Measurements from ENCODE around the gene NEK3. TPM values are rescaled to one million over a fixed set of nuclear protein-coding genes. Genes with fewer than 3 reads are reported as not detected.
"Not testable (repeated sequence)": the region's sequence is repeated elsewhere in the genome, so short reads cannot be mapped to it uniquely, and the experiment has no call there.

The NEK3 gene, protein sequence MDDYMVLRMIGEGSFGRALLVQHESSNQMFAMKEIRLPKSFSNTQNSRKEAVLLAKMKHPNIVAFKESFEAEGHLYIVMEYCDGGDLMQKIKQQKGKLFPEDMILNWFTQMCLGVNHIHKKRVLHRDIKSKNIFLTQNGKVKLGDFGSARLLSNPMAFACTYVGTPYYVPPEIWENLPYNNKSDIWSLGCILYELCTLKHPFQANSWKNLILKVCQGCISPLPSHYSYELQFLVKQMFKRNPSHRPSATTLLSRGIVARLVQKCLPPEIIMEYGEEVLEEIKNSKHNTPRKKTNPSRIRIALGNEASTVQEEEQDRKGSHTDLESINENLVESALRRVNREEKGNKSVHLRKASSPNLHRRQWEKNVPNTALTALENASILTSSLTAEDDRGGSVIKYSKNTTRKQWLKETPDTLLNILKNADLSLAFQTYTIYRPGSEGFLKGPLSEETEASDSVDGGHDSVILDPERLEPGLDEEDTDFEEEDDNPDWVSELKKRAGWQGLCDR
- total RNA-seq (2014; rRNA removed; shearing (Covaris generic)) (18.2 and 28.4 TPM in 2 replicates), total RNA-seq (2022) (32.2 and 37.0 TPM in 2 replicates), Bru-seq, nascent RNA (percentile 77 among the genes with signal in this experiment), BruChase-seq, experiment 1, labeled RNA remaining after a 6-hour chase (percentile 68 among the genes with signal in this experiment), BruChase-seq, experiment 2, labeled RNA remaining after a 2-hour chase (percentile 75 among the genes with signal in this experiment)
- long read RNA-seq, transcript NEK3-205 (16 exons, 2,396 nt): major isoform, 17 of 61 reads
- long read RNA-seq, partial matches to known transcripts: 8 of 61 reads
- long read RNA-seq, other reads (novel, unspliced or antisense): 32 of 61 reads

DNA sequence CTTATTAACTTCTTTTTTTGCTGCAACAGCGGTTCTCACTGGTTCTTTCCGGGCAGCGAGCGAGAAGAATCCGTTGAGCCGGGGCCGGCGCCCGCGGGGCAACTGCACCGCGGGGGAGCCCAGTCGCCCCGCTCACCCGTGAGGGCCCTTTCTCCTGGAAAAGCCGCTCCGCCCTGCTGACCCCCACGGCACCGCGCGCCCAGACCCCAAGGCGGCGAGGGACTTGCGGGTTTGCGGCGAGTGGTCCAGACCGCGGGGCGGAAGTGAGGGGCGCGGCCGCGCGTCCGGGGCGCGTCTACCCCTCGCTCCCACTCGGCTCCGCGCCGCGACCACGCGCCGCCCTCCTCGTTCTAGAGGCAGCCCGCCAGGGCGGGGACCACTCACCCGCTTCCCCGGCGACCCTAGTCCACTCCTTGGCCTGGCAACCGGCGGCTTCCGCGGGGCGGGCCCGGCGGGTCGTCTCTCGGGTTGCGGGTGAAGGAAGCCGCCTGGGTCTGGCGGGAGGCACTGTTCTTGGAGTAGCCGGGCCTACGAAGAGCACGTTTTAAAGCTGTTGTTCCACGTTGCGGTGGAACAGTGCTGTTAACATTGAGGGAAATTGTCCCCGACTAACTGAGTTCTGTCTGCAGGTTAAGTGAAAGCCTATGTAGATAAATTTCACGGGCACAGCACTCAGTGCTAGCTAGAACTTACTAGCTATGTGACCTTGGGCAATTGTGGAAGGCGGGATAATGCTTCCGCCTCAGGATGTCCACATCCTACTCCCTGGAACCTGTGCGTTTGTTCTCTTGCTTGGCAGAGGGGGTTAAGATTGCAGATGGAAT lies at the start of gene NEK3:
NEK3 (minus strand) TSS at position 439 of the 824 bp plus-strand sequence. CDS start 3,406 bp downstream, outside the sequence.
- peak within 1 kb of the TSS; percentile 7 for H3K27ac ChIP-seq (ENCODE audit: low read depth, low read length, poor library complexity, severe bottlenecking)
- peak; percentile 83 for DNase-seq (ENCODE audit: low spot score)
- H4K20me1 ChIP-seq (ENCODE audit: insufficient read depth, low read length): no peaks in the 10 kb centered on the region
- H3K79me2 ChIP-seq (ENCODE audit: insufficient read depth, low read depth, low read length): no peaks in the 10 kb centered on the region; the same call in 1 of the 2 replicates
- CTCF ChIA-PET (ENCODE audit: unreplicated experiment): interaction anchor here (0.6 kb wide), 1 partner anchor 246 kb away, joined by 3 read pairs; no protein-coding TSS in a partner anchor
- no TSS peak for BruUV-seq (replicated peaks)
- H3K4me1 ChIP-seq (ENCODE audit: insufficient read depth, low read length, poor library complexity, severe bottlenecking): peaks cover 14% of the 10 kb centered on the region
- peak within 1 kb of the TSS; percentile 61 for H3K4me2 ChIP-seq (ENCODE audit: low read length)
- no peaks in the 10 kb centered on the region for H3K9me2 ChIP-seq (ENCODE audit: insufficient read depth, low read length)
- POLR2A ChIA-PET: interaction anchor here (0.6 to 1.9 kb wide), 5 partner anchors 10 to 767 kb away, joined by 3 to 8 read pairs (median 3); partner anchors contain the start of gene ALG11
- peaks cover 7% of the 10 kb centered on the region; the same call in 1 of the 2 replicates for H3K36me3 ChIP-seq (ENCODE audit: insufficient read depth, low read length)
- peak within 1 kb of the TSS; percentile 82 for H2AFZ ChIP-seq (ENCODE audit: low read length)
- no peaks in the 10 kb centered on the region for H3K9me3 ChIP-seq (ENCODE audit: low read length)
- peak within 1 kb of the TSS; percentile 84 for H3K4me3 ChIP-seq (ENCODE audit: low read depth, low read length, poor library complexity, severe bottlenecking)
- intact Hi-C loops (cut with micrococcal nuclease; ENCODE audit: unreplicated experiment): loop anchor here (5.0 to 10.0 kb wide), 2 partner anchors 33 to 295 kb away; partner anchors contain the start of genes CKAP2 and VPS36
- TF ChIP-seq, protein P1, sequence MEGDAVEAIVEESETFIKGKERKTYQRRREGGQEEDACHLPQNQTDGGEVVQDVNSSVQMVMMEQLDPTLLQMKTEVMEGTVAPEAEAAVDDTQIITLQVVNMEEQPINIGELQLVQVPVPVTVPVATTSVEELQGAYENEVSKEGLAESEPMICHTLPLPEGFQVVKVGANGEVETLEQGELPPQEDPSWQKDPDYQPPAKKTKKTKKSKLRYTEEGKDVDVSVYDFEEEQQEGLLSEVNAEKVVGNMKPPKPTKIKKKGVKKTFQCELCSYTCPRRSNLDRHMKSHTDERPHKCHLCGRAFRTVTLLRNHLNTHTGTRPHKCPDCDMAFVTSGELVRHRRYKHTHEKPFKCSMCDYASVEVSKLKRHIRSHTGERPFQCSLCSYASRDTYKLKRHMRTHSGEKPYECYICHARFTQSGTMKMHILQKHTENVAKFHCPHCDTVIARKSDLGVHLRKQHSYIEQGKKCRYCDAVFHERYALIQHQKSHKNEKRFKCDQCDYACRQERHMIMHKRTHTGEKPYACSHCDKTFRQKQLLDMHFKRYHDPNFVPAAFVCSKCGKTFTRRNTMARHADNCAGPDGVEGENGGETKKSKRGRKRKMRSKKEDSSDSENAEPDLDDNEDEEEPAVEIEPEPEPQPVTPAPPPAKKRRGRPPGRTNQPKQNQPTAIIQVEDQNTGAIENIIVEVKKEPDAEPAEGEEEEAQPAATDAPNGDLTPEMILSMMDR (conservative IDR thresholded peaks at IDR 0.05; ENCODE audit: low read length): no peak
- no peak for TF ChIP-seq EZH2phosphoT487 (IDR thresholded peaks at IDR 0.05; ENCODE audit: borderline replicate concordance, low read depth, low read length)

DNA sequence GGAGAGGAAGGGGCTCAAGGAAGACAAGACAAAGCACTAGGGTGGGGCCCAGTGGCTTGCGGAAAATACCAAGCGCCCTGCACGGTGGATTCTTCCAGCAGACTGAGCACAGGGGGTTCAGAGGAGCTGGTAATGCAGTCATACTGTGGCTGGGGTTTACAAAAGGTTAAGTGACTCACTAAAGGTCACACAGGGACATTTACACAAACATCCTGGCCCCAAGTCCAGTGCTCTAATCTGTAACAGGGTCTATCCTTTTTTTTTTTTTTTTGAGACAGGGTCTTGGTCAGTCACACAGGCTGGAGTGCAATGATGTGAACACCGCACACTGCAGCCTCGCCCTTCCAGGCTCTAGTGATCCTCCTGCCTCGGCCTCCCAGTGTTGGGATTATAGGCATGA lies 49.0 kb upstream of the NEK3 start:
- BruUV-seq (replicated peaks); H3K9me2 ChIP-seq (ENCODE audit: insufficient read depth, low read length); POLR2A ChIA-PET; H4K20me1 ChIP-seq (ENCODE audit: insufficient read depth, low read length); H2AFZ ChIP-seq (ENCODE audit: low read length); CTCF ChIA-PET (ENCODE audit: unreplicated experiment); DNase-seq (ENCODE audit: low spot score); H3K4me2 ChIP-seq (ENCODE audit: low read length); H3K36me3 ChIP-seq (ENCODE audit: insufficient read depth, low read length); H3K9me3 ChIP-seq (ENCODE audit: low read length); H3K79me2 ChIP-seq (ENCODE audit: insufficient read depth, low read depth, low read length); H3K4me1 ChIP-seq (ENCODE audit: insufficient read depth, low read length, poor library complexity, severe bottlenecking); H3K27ac ChIP-seq (ENCODE audit: low read depth, low read length, poor library complexity, severe bottlenecking); H3K4me3 ChIP-seq (ENCODE audit: low read depth, low read length, poor library complexity, severe bottlenecking); intact Hi-C loops (cut with micrococcal nuclease; ENCODE audit: unreplicated experiment): not testable (repeated sequence)

DNA sequence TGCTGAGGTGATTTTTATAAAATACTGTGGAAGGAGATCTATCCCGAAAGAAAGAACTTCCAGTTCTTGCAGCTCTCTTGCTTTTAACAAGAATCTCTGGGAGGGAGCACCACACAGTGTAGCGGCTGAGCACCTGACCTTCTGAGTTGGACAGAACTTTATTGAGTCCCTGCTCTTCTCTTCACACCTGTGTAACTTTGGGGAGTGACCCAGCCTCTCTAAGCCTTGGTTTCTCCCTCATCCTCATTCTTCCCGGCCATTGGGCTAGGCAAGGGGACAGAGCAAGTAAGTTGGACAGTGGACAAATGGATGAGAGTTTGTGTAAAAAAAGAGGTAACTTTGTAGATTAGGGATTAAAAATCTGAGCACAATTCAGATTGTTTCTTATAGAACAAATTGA lies 48.5 kb upstream of the NEK3 start:
- DNase-seq (ENCODE audit: low spot score); CTCF ChIA-PET (ENCODE audit: unreplicated experiment); H3K79me2 ChIP-seq (ENCODE audit: insufficient read depth, low read depth, low read length); H3K4me2 ChIP-seq (ENCODE audit: low read length); H3K27ac ChIP-seq (ENCODE audit: low read depth, low read length, poor library complexity, severe bottlenecking); H3K36me3 ChIP-seq (ENCODE audit: insufficient read depth, low read length); H4K20me1 ChIP-seq (ENCODE audit: insufficient read depth, low read length); H3K4me3 ChIP-seq (ENCODE audit: low read depth, low read length, poor library complexity, severe bottlenecking); H3K9me3 ChIP-seq (ENCODE audit: low read length); BruUV-seq (replicated peaks); intact Hi-C loops (cut with micrococcal nuclease; ENCODE audit: unreplicated experiment); H3K9me2 ChIP-seq (ENCODE audit: insufficient read depth, low read length); POLR2A ChIA-PET; H2AFZ ChIP-seq (ENCODE audit: low read length); H3K4me1 ChIP-seq (ENCODE audit: insufficient read depth, low read length, poor library complexity, severe bottlenecking): not testable (repeated sequence)

DNA sequence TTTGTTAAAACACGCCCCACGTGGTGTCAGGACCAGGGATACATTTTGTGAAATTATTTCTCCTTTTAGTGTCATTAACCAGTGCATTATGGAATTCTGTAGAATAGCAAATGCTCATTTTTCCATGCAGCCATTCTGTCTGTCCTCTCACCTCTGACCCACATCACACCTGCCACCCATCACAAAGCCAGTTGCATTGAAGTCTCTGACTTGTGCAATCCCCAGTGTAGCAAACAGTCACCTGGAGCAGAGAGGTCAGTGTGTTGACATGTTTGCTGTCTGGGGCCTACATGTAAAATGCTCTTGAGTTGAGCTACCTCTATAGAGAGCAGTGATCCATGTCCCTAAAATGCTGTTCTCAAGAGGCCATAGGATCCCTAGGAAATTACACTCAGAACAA lies 47.9 kb upstream of the NEK3 start:
- intact Hi-C loops (cut with micrococcal nuclease; ENCODE audit: unreplicated experiment); POLR2A ChIA-PET; H3K79me2 ChIP-seq (ENCODE audit: insufficient read depth, low read depth, low read length); BruUV-seq (replicated peaks); H3K36me3 ChIP-seq (ENCODE audit: insufficient read depth, low read length); H2AFZ ChIP-seq (ENCODE audit: low read length); H3K4me1 ChIP-seq (ENCODE audit: insufficient read depth, low read length, poor library complexity, severe bottlenecking); H3K4me3 ChIP-seq (ENCODE audit: low read depth, low read length, poor library complexity, severe bottlenecking); H3K27ac ChIP-seq (ENCODE audit: low read depth, low read length, poor library complexity, severe bottlenecking); H3K9me3 ChIP-seq (ENCODE audit: low read length); CTCF ChIA-PET (ENCODE audit: unreplicated experiment); H4K20me1 ChIP-seq (ENCODE audit: insufficient read depth, low read length); H3K4me2 ChIP-seq (ENCODE audit: low read length); H3K9me2 ChIP-seq (ENCODE audit: insufficient read depth, low read length); DNase-seq (ENCODE audit: low spot score): not testable (repeated sequence)

DNA sequence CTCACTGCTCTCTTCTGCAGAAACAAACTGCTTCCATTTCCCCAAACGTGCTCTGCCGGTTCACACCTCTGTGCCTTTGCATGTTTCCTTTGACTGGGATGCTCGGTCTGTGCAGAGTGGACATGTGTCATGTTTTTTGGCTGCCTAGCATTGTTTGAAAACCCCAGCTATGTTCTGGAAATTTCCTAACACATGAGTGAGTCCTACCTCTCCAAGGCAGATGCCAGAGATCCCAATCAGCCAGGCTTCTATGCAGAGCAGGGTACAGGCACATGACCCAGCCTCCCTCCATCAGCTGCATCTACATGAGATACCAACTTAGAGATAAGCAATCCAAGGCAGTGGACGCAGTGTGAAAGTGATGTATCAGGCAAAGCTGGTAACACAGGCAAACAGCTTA lies 45.1 kb upstream of the NEK3 start:
- H3K4me2 ChIP-seq (ENCODE audit: low read length); H3K36me3 ChIP-seq (ENCODE audit: insufficient read depth, low read length); H3K9me3 ChIP-seq (ENCODE audit: low read length); H3K4me3 ChIP-seq (ENCODE audit: low read depth, low read length, poor library complexity, severe bottlenecking); DNase-seq (ENCODE audit: low spot score); H4K20me1 ChIP-seq (ENCODE audit: insufficient read depth, low read length); H3K27ac ChIP-seq (ENCODE audit: low read depth, low read length, poor library complexity, severe bottlenecking); CTCF ChIA-PET (ENCODE audit: unreplicated experiment); H3K4me1 ChIP-seq (ENCODE audit: insufficient read depth, low read length, poor library complexity, severe bottlenecking); H3K9me2 ChIP-seq (ENCODE audit: insufficient read depth, low read length); H2AFZ ChIP-seq (ENCODE audit: low read length); intact Hi-C loops (cut with micrococcal nuclease; ENCODE audit: unreplicated experiment); H3K79me2 ChIP-seq (ENCODE audit: insufficient read depth, low read depth, low read length); BruUV-seq (replicated peaks): not testable (repeated sequence)
- POLR2A ChIA-PET: interaction anchor here (1.0 kb wide), 1 partner anchor 48 kb away, joined by 3 read pairs; no protein-coding TSS in a partner anchor
